K562 (cell line): ENCODE results near the gene SYMPK. TPM values are rescaled to one million over a fixed set of nuclear protein-coding genes. Genes with fewer than 3 reads are reported as not detected.

Experiments used
- ATAC-seq: fragments of 200-7000 bp; cut with Tn5 transposase; 3 replicates; pipeline ENCODE4 v1.9.1; 2020; ENCODE audit warnings: moderate library complexity
- BruUV-seq: library from RNA; stranded (reverse); fragments of 400-500 nt; replicated peaks from 2 replicates; lab custom pipeline; 2021; lab: Mats Ljungman, UMichigan
- CTCF ChIA-PET: fragments of 300-600 bp; formaldehyde crosslinking; extraction: SDS; loops from one replicate; lab custom pipeline; 2021; ENCODE audit warnings: low intra/inter-chr PET ratio; lab: Yijun Ruan, JAX
- POLR2A ChIA-PET: fragments of 300-600, 350-650 bp; sonication (Branson Sonifier 250); formaldehyde crosslinking; extraction: SDS; loops from one replicate; lab custom pipeline; 2021; ENCODE audit warnings: antibody characterized with exemption, inconsistent platforms; lab: Yijun Ruan, JAX
- DNase-seq, 4 experiments: peaks; one replicate each; pipeline versions ENCODE4 v3.0.0 to v3.0.0-alpha.2; 2011 to 2018; ENCODE audit warnings: low spot score in 3 of 4, mixed read lengths in 3 of 4; ENCODE audit errors: extremely low read depth in 1 of 4
- FAIRE-seq: peaks from 2 replicates; lab custom pipeline; 2011; peaks lifted over from hg19 to GRCh38; lab: Jason Lieb, UNC
- H2AFZ ChIP-seq: 2 replicates; pipeline ENCODE4 v1.6.0; 2011; ENCODE audit warnings: low read depth, low read length, control low read depth, inconsistent platforms
- H3K27ac ChIP-seq: fragments of 200-600 bp; 3 replicates; pipeline ENCODE4 v1.8.0; 2011; ENCODE audit warnings: low read depth, mild to moderate bottlenecking, control low read depth, inconsistent platforms, low read length, moderate library complexity, mixed read lengths; ENCODE audit errors: extremely low read depth
- H3K27me3 ChIP-seq, 2 experiments: fragments of 300-600 bp in 1 of 2; 2 replicates in 1 of 2; 3 replicates in 1 of 2; pipeline versions ENCODE4 v1.6.0 to v1.8.0; 2011; ENCODE audit warnings: inconsistent platforms in 2 of 2, low read length in 2 of 2, mild to moderate bottlenecking in 1 of 2, mixed read lengths in 1 of 2, moderate library complexity in 1 of 2; ENCODE audit not compliant: control insufficient read depth in 2 of 2, insufficient read depth in 2 of 2
- H3K36me3 ChIP-seq: fragments of 300-600 bp; 3 replicates; pipeline ENCODE4 v1.8.0; 2011; ENCODE audit warnings: mild to moderate bottlenecking, low read length, inconsistent platforms; ENCODE audit not compliant: control insufficient read depth, insufficient read depth
- H3K4me1 ChIP-seq, 2 experiments: fragments of 200-600 bp in 1 of 2; replicated peaks in 1 of 2; 2 replicates in 1 of 2; 3 replicates in 1 of 2; pipeline versions ENCODE4 v1.5.1 to v1.8.0; 2011; ENCODE audit warnings: inconsistent platforms in 2 of 2, low read length in 2 of 2, mild to moderate bottlenecking in 1 of 2, mixed read lengths in 1 of 2, moderate library complexity in 1 of 2; ENCODE audit not compliant: control insufficient read depth in 2 of 2, insufficient read depth in 2 of 2
- H3K4me2 ChIP-seq: 2 replicates; pipeline ENCODE4 v1.6.1; 2011; ENCODE audit warnings: low read length, control low read depth, inconsistent platforms, mixed read lengths; ENCODE audit not compliant: insufficient read depth
- H3K4me3 ChIP-seq: fragments of 200-600 bp; sonication (generic), shearing (Covaris generic); 2 replicates; pipeline ENCODE4 v1.5.1; 2016; ENCODE audit warnings: control low read depth, inconsistent platforms
- H3K79me2 ChIP-seq: fragments of 200-600 bp; 3 replicates; pipeline ENCODE4 v1.8.0; 2011; ENCODE audit warnings: low read length, inconsistent platforms; ENCODE audit not compliant: control insufficient read depth, insufficient read depth
- H3K9ac ChIP-seq, 2 experiments: 2 replicates each; pipeline versions ENCODE4 v1.6.0 to v1.6.1; 2011; ENCODE audit warnings: low read depth in 2 of 2, low read length in 2 of 2, control low read depth in 1 of 2, inconsistent platforms in 1 of 2, mild to moderate bottlenecking in 1 of 2, mixed read lengths in 1 of 2; ENCODE audit not compliant: insufficient read depth in 1 of 2
- H3K9me1 ChIP-seq: one replicate; pipeline ENCODE4 v1.6.0; 2011; ENCODE audit warnings: inconsistent platforms, mild to moderate bottlenecking, low read length, moderate library complexity; ENCODE audit not compliant: control insufficient read depth, insufficient read depth
- H3K9me3 ChIP-seq: replicated peaks from 2 replicates; pipeline ENCODE4 v1.5.1; 2011; ENCODE audit warnings: low read depth, low read length, inconsistent platforms; ENCODE audit not compliant: control insufficient read depth, insufficient read depth
- H4K20me1 ChIP-seq: replicated peaks from 2 replicates; pipeline ENCODE4 v1.6.1; 2011; ENCODE audit warnings: low read length, inconsistent platforms, mixed read lengths; ENCODE audit not compliant: control insufficient read depth, insufficient read depth
- CREB3L1 ChIP-seq: fragments of 450-650 bp; IDR thresholded peaks from 2 replicates; pipeline ENCODE4 v1.6.1; 2014; ENCODE audit warnings: low read depth, mild to moderate bottlenecking, moderate library complexity, borderline replicate concordance
- RBM14 ChIP-seq: fragments of 200-400 bp; formaldehyde crosslinking; IDR thresholded peaks from 2 replicates; pipeline ENCODE4 v1.6.1; 2018; ENCODE audit warnings: low read depth, mild to moderate bottlenecking, low read length, moderate library complexity, borderline replicate concordance; ENCODE audit not compliant: insufficient read depth
- SUPT5H ChIP-seq: fragments of 450-650 bp; IDR thresholded peaks from 2 replicates; pipeline ENCODE4 v1.6.1; 2016
- TBL1XR1 ChIP-seq, 2 experiments: IDR thresholded peaks; 2 replicates each; pipeline ENCODE4 v1.6.1; 2012; ENCODE audit warnings: improper control_type of control experiment in 2 of 2, low read length in 2 of 2, mild to moderate bottlenecking in 1 of 2
- TEAD2 ChIP-seq: fragments of 450-650 bp; IDR thresholded peaks from 2 replicates; pipeline ENCODE4 v1.6.1; 2016; ENCODE audit warnings: missing genetic modification characterization, control low read depth, missing compliant biosample characterization
- ZC3H8 ChIP-seq: fragments of 450-650 bp; IDR thresholded peaks from 2 replicates; pipeline ENCODE4 v1.6.1; 2017
- ZNF175 ChIP-seq: fragments of 200-800 bp; sonication (Bioruptor generic); IDR thresholded peaks from 2 replicates; pipeline ENCODE4 v1.6.1; 2016; ENCODE audit warnings: low read depth, mild to moderate bottlenecking, missing genetic modification characterization, missing compliant biosample characterization
- WGBS: fragments of 100-300 bp; shearing (Covaris generic); methylation state at CpG from one replicate; pipeline ENCODE4 v1.1.6; 2016; ENCODE audit warnings: low coverage, mixed read lengths; ENCODE audit not compliant: insufficient coverage; ENCODE audit errors: missing lambda C conversion rate; 5-methylcytosine and 5-hydroxymethylcytosine counted together
- in situ Hi-C: fragments of 300-500 bp; cut with MboI; formaldehyde crosslinking; loops from 4 replicates; pipeline ENCODE4 v1.15.0; 2018; ENCODE audit warnings: inconsistent platforms, mixed read lengths
- intact Hi-C: fragments of 100-400 bp; cut with micrococcal nuclease; formaldehyde crosslinking; loops from 2 replicates; pipeline ENCODE4 v1.14.2; 2022
- polyA plus RNA-seq, 8 experiments: library from polyadenylated mRNA; depleted of rRNA in 4 of 8; stranded (reverse) in 5 of 8; unstranded in 3 of 8; fragments of >200 nt; fragmentation: Nextera tagmentation in 2 of 8; fragmentation: Illumina TruSeq in 1 of 8; extraction: Ambion mirVana in 2 of 8; extraction: Trizol in 1 of 8; gene quantifications; 2 replicates each; pipeline versions ENCODE4 v1.2.1 to v1.2.3, GENCODE V29; 2011 to 2014; ENCODE audit warnings: inconsistent platforms in 1 of 8, missing spikeins in 1 of 8
- total RNA-seq, 7 experiments: library from RNA; depleted of rRNA in 6 of 7; stranded (reverse); fragments of >200 nt in 6 of 7; fragmentation: Illumina TruSeq in 2 of 7; extraction: Trizol in 2 of 7; gene quantifications; 2 replicates each; pipeline versions ENCODE4 v1.2.1 to v1.2.3, GENCODE V29; 2011 to 2021; ENCODE audit warnings: low replicate concordance in 1 of 7
- TF ChIP-seq, protein P1 (sequence below): sonication (generic); formaldehyde crosslinking; IDR thresholded peaks from 2 replicates; pipeline ENCODE4 v1.8.0; 2023; ENCODE audit warnings: mild to moderate bottlenecking, missing genetic modification reagents

The SYMPK gene
- total and polyA plus RNA-seq, 9 of the 15 experiments (the other 6 are each of a cell fraction or from before 2014, with no cell fraction given) = 0.73 to 95.5 (median 58.4) TPM

DNA sequence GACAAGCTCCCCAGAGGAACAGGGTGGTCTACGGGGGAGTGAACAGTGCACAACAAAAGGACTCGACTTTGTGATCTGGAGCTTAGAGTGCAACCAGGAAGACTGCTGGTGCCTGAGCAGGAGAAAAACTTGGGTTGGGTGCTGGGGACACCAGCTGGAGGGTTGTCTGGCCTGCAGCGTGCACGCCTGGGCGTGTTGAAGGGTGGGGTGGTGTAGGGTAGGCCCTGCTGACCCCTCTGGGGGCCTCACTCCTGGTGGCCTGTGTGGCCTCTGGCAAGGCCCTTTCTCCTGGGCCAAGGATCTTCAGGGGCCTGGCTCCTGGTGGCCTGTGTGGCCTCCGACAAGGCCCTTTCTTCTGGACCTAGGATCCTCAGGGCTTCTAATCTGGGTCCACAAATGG, 43.2 kb downstream of the SYMPK start:
- H3K27ac ChIP-seq = no peak overlapping the region
- H3K79me2 ChIP-seq = no peaks in the 10 kb centered on the region
- intact Hi-C loops = loop anchor here (5.0 to 10.0 kb wide), 2 partner anchors 193 to 255 kb away; no protein-coding TSS in a partner anchor
- DNase-seq (no peak), ATAC-seq (no peak), FAIRE-seq (no peak)
- POLR2A ChIA-PET = interaction anchor here (0.6 to 1.4 kb wide), 4 partner anchors 41 to 174 kb away, joined by 3 to 6 read pairs (median 4); partner anchors contain the start of gene IRF2BP1
- H3K4me3 ChIP-seq = no peak overlapping the region
- 85% methylated on average over 4 of the region's 6 CpGs for WGBS
- H3K27me3 ChIP-seq = no peaks in the 10 kb centered on the region
- 0 out of 4 replicates have a peak overlapping the region, but pooled peaks of 1 of the 2 experiments have one; percentile 70 for H3K9ac ChIP-seq
- in situ Hi-C loops = no loop called here
- TF ChIP-seq SUPT5H (0 out of 2 replicates have a peak, but pooled peaks have one; percentile 1), ZC3H8 (no peak)
- H3K9me1 ChIP-seq = peaks cover 3% of the 10 kb centered on the region
- peaks cover 13% of the 10 kb centered on the region; the same call in 1 of the 2 replicates for H4K20me1 ChIP-seq
- peaks cover 0 to 38% of the 10 kb centered on the region in 2 experiments; a peak in 3 of 5 replicates for H3K4me1 ChIP-seq
- no TSS peak for BruUV-seq
- H2AFZ ChIP-seq = no peak overlapping the region
- H3K9me3 ChIP-seq = no peaks in the 10 kb centered on the region
- CTCF ChIA-PET = no interaction called here
- H3K36me3 ChIP-seq = peaks cover 63% of the 10 kb centered on the region; the same call in 2 of the 3 replicates
- H3K4me2 ChIP-seq = no peak overlapping the region

DNA sequence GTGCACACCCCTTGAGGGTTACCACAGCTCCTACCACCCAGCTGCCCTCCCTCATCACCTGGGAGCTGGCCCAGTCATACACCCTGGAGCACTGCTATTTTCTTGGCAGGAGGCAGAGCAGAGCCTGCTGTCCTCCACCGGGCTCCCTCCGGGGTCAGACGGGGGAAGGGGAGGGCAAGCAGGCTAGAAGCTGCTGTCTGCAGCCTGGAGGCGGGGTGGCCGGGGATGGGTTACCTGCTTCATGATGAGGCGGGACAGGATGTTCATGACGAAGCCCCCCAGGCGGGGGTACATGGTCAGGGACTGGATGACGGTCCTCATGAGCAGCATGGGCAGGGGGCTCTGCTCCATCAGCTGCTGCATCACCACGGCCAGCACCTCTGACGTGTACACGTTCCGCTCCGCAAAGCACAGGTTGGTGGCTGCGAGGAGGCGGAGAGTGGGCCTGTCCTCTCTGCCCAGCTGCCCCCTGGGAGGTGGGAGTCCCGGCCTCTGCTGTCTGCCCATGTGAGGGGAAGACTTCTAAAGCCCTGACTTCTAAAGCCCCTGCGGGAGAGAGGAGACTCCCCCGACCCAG, 45.1 kb downstream of the SYMPK start:
- in situ Hi-C loops = no loop called here
- no peaks in the 10 kb centered on the region for H3K27me3 ChIP-seq
- peaks cover 0 to 41% of the 10 kb centered on the region in 2 experiments; a peak in 3 of 5 replicates for H3K4me1 ChIP-seq
- no peak overlapping the region for H3K4me3 ChIP-seq
- peak overlapping the region in 1 of 2 experiments; percentile 73; a peak in 2 of 4 replicates for H3K9ac ChIP-seq
- H4K20me1 ChIP-seq = peaks cover 13% of the 10 kb centered on the region; the same call in 1 of the 2 replicates
- H3K27ac ChIP-seq = no peak overlapping the region
- H2AFZ ChIP-seq = no peak overlapping the region
- H3K36me3 ChIP-seq = peaks cover 52% of the 10 kb centered on the region; the same call in 2 of the 3 replicates
- no TSS peak for BruUV-seq
- H3K9me1 ChIP-seq = peaks cover 2% of the 10 kb centered on the region
- DNase-seq (peak in 1 of 4 experiments; percentile 29), FAIRE-seq (no peak), ATAC-seq (peak; percentile 13; the same call in 2 of the 3 replicates)
- POLR2A ChIA-PET = interaction anchor here (1.0 kb wide), 3 partner anchors 20 to 68 kb away, joined by 3 to 5 read pairs (median 4); partner anchors contain the start of genes FOXA3 and IRF2BP1
- no peaks in the 10 kb centered on the region for H3K9me3 ChIP-seq
- H3K79me2 ChIP-seq = no peaks in the 10 kb centered on the region
- no peak overlapping the region for H3K4me2 ChIP-seq
- CTCF ChIA-PET = interaction anchor here (0.6 to 3.3 kb wide), 9 partner anchors 31 to 260 kb away, joined by 3 to 56 read pairs (median 7); partner anchors contain the start of gene IRF2BP1
- intact Hi-C loops = loop anchor here (1.0 to 10.0 kb wide), 3 partner anchors 65 to 257 kb away; no protein-coding TSS in a partner anchor
- 74% methylated on average over 17 of the region's 19 CpGs for WGBS
- TF ChIP-seq RBM14 (no peak), CREB3L1 (no peak), ZNF175 (CRISPR knock-in tag) (no peak), TEAD2 (tag) (no peak), TBL1XR1 (IDR thresholded peaks at IDR 0.05; ENCODE audit: low read length in 2 of 2) (no peak)
- TF ChIP-seq, protein P1, sequence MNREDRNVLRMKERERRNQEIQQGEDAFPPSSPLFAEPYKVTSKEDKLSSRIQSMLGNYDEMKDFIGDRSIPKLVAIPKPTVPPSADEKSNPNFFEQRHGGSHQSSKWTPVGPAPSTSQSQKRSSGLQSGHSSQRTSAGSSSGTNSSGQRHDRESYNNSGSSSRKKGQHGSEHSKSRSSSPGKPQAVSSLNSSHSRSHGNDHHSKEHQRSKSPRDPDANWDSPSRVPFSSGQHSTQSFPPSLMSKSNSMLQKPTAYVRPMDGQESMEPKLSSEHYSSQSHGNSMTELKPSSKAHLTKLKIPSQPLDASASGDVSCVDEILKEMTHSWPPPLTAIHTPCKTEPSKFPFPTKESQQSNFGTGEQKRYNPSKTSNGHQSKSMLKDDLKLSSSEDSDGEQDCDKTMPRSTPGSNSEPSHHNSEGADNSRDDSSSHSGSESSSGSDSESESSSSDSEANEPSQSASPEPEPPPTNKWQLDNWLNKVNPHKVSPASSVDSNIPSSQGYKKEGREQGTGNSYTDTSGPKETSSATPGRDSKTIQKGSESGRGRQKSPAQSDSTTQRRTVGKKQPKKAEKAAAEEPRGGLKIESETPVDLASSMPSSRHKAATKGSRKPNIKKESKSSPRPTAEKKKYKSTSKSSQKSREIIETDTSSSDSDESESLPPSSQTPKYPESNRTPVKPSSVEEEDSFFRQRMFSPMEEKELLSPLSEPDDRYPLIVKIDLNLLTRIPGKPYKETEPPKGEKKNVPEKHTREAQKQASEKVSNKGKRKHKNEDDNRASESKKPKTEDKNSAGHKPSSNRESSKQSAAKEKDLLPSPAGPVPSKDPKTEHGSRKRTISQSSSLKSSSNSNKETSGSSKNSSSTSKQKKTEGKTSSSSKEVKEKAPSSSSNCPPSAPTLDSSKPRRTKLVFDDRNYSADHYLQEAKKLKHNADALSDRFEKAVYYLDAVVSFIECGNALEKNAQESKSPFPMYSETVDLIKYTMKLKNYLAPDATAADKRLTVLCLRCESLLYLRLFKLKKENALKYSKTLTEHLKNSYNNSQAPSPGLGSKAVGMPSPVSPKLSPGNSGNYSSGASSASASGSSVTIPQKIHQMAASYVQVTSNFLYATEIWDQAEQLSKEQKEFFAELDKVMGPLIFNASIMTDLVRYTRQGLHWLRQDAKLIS (CRISPR knock-in tag) = no peak
